Measurements from ENCODE around the gene CADPS2.

GRCh38 chr7:122602800-122603199, 283.5 kb downstream of the CADPS2 start:
- TF ChIP-seq, protein P1, sequence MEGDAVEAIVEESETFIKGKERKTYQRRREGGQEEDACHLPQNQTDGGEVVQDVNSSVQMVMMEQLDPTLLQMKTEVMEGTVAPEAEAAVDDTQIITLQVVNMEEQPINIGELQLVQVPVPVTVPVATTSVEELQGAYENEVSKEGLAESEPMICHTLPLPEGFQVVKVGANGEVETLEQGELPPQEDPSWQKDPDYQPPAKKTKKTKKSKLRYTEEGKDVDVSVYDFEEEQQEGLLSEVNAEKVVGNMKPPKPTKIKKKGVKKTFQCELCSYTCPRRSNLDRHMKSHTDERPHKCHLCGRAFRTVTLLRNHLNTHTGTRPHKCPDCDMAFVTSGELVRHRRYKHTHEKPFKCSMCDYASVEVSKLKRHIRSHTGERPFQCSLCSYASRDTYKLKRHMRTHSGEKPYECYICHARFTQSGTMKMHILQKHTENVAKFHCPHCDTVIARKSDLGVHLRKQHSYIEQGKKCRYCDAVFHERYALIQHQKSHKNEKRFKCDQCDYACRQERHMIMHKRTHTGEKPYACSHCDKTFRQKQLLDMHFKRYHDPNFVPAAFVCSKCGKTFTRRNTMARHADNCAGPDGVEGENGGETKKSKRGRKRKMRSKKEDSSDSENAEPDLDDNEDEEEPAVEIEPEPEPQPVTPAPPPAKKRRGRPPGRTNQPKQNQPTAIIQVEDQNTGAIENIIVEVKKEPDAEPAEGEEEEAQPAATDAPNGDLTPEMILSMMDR (IDR thresholded peaks at IDR 0.05): no peak
- peak; percentile 7 for TF ChIP-seq EZH2 (IDR thresholded peaks at IDR 0.05)

Measured in neural progenitor cell (in vitro differentiated cells).